GM11168 (cell line): ENCODE data around the gene FBXO24.

ENCODE experiments used
- in situ Hi-C: fragments of 300-500 bp; cut with MboI; formaldehyde crosslinking; loops from one replicate; pipeline ENCODE4 v1.12.0; 2022; ENCODE audit warnings: low sequenced_read_pairs; ENCODE audit not compliant: unreplicated experiment

FBXO24 gene

GRCh38 chr7:100612730-100613390, 26.7 kb downstream of the FBXO24 start:
- in situ Hi-C loops: no loop called here

DNA sequence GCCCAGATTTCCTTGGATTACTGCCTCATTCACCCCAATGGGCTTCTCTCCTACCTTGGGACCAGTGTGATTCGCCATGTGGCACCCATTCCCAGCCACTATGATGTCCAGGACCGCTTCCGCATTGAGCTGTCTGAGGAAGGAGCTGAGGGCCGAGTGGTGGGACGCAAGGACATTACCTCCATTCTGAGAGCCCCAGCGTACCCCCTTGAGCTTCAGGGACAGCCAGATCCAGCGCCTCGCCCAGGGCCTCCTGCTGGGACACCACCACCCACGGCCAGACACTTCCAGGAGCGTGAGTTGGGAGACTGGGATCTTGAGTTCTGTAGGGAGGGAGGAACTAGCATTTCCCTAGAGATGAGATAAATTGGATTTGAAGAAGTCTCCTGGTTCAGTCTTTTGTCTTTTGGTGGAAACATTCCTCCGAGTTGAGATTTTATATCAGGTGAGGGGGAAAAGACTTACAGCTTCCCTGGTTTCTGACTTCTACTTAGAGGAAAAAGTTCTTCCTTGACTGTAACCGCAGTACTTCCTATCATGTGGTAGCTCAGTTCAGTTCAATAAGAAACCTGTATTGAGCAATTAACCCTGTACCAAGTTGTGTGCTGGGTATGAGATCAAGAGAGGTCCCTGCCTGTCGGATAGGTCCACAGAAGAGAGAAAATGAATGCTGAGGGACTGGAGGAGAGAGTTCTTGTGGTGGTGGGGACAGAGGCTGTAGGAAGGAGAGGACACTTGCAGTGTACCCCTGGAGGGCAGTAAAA, 27.5 kb downstream of the FBXO24 start:
- in situ Hi-C loops: no loop called here

GRCh38 chr7:100614308-100614861, 28.3 kb downstream of the FBXO24 start:
- in situ Hi-C loops: no loop called here

- in situ Hi-C loops: no loop called here
Observed at GRCh38 chr7:100620239-100620638, 34.1 kb downstream of the FBXO24 start.

DNA sequence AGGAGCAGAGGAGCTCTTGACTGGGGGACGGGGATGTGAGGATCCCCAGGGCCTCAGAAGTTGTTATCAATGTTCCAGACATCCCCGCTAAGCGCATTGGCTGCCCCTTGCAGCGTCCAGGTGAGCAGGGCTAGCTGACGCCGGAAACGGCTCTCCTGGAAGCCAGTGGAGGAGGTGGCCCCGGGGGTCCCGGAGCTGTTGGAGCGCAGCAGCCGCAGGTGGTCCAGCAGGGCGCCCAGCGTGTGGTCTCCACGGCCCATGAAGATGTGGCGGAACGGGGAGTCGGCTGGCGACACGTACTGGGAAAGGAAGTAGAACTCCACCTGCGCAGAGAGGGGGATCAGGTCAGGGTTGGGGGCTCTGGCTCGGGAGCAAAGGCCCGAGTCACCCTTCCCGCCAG, 34.7 kb downstream of the FBXO24 start:
- in situ Hi-C loops: no loop called here

DNA sequence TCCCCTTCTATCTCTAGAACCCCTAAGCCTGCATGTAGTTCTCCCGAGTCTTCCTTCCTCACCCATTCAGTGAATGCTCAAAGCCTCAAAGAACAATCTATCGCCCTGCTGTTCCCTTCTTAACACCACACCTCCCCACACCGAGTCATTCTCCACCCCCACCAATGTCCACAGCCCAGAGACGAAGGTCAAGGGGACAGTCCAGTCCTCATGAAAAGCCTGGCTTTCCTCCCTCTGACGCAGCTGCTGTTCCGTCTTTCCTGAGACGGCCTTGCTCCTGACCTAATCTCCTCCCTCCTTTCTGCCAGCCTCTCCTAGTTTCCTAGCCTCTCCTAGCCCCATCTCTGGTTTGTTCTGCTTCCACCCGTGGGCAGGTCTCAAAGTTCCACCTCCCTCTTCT, 35.4 kb downstream of the FBXO24 start:
- in situ Hi-C loops: no loop called here

DNA sequence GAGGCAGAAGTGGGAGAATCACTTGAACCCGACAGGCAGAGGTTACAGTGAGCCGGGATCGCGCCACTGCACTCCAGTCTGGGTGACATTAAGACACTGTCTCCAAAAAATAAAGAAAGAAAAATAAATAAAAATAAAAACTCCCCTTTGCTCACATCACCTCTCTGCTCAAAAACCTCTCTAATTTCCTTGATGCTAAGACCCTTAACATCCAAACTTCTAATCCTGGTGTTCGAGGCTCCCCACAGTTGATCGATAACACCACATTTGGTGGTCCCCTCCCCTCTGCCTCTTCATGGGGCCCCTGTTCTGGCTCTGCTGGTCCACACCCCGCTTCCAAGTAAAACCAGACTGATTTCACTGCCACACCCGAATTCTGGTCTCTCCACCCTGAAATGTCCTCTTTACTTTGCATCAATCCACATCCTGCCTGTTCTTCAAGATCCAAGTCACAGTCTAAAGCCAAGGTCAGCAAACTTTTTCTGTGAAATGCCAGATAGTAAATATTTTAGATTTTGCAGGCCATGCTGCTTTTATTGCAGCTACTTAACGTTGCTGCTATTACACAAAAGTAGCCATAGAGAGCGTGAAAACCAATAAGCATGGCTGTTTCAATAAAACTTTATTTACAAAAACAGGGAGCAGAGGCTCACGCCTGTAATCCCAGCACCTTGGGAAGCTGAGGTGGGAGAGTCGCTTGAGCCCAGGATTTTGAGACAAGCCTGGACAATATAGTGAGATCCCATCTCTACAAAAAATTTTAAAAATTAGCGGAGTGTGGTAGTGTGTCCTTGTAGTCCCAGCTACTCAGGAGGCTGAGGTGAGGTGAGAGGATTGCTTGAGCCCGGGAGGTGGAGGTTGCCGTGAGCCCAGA, 38.1 kb downstream of the FBXO24 start:
- in situ Hi-C loops: no loop called here

DNA sequence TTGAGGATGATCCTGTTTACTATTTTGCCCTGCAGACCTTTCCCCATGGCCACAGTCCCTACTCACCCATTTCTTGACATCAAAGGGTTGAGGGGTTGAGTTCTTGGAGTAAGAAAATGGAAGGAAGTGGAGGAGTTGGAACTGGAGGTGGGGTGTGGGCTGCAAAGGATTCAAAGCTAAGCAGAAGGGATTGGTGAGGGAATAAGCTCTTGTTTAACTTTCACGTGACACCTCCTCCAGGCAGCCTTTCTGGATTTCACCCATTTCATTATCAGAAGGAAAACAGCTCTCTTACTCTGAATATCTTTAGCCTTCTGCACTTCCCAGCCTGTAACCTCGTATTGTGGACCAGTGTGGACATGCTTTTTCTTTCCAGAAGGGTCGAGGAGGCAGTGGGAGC, 39.9 kb downstream of the FBXO24 start:
- in situ Hi-C loops: no loop called here

DNA sequence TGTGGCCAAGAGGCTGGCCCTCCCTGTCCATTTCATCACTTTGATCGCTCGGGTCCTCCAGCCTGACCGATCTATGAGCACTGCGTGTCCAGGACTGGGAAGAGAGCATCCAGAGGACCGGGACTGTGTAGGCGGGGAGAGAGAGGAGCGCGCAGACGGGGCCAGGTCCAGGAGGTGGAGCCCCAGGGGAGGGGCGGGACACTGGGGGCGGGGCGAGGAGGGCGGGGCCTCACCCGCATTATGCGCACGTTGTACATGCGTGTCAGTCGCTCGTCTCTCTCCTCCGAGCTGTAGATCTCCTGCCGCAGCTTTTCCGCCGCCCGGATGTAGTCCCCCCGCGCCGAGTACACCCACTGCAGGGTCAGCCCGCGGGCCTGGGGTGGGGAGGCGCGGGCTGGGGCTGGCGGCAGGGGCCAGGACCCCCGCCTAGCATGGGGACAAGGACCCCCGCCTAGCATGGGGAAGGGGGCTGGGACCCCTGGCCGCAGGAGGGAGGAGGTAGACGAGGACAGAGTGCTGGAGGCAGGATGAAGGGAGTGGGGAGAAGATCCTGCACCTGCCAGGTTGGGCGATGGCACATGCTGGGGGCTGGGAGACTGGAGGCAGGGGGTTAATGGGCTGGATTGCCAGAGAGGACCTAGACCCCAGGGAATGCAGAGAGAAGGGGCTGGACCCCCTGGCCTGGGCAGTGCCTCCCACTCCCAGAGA, 40.6 kb downstream of the FBXO24 start:
- in situ Hi-C loops: no loop called here

- in situ Hi-C loops: no loop called here
Observed at GRCh38 chr7:100627238-100627549, 41.1 kb downstream of the FBXO24 start.

- in situ Hi-C loops: no loop called here
Observed at GRCh38 chr7:100629117-100629716, 43.1 kb downstream of the FBXO24 start.

DNA sequence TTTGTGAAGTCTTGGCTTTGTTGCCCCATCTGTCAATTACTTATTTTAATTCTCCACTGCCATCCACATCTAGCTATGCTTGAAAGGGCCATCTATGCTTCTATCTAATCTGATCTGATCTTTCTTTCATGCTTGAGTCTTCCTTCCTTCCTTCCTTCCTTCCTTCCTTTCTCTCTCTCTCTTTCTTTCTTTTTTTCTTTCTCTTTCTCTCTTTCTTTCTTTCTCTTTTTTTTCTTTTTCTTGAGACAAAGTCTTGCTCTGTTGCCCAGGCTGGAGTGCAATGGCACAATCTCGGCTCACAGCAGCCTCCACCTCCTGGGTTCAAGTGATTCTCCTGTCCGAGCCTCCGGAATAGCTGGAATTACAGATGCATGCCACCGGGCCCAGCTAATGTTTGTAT, 43.9 kb downstream of the FBXO24 start:
- in situ Hi-C loops: no loop called here

- in situ Hi-C loops: no loop called here
Observed at GRCh38 chr7:100632951-100633717, 47.0 kb downstream of the FBXO24 start.

DNA sequence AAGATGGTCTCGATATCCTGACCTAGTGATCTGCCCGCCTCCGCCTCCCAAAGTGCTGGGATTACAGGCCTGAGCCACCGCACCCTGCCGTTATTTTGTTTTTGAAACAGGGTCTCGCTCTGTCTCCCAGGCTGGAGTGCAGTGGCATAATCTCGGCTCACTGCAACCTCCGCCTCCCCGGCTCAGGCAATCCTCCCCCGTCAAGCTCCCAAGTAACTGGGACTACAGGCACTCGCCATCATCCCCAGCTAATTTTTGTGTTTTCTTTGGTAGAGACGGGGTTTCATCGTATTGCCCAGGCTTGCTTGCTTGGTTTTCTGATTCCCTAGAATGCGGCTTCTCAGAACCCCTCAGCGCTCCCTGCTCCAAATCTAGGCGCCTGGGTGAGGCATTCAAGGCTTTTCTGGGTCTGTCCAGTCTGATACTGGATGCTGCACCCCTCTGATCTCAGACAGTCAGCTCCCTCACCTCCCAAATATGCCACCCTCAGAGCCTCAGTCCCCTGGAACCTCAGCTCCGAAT, 53.9 kb downstream of the FBXO24 start:
- in situ Hi-C loops: no loop called here

DNA sequence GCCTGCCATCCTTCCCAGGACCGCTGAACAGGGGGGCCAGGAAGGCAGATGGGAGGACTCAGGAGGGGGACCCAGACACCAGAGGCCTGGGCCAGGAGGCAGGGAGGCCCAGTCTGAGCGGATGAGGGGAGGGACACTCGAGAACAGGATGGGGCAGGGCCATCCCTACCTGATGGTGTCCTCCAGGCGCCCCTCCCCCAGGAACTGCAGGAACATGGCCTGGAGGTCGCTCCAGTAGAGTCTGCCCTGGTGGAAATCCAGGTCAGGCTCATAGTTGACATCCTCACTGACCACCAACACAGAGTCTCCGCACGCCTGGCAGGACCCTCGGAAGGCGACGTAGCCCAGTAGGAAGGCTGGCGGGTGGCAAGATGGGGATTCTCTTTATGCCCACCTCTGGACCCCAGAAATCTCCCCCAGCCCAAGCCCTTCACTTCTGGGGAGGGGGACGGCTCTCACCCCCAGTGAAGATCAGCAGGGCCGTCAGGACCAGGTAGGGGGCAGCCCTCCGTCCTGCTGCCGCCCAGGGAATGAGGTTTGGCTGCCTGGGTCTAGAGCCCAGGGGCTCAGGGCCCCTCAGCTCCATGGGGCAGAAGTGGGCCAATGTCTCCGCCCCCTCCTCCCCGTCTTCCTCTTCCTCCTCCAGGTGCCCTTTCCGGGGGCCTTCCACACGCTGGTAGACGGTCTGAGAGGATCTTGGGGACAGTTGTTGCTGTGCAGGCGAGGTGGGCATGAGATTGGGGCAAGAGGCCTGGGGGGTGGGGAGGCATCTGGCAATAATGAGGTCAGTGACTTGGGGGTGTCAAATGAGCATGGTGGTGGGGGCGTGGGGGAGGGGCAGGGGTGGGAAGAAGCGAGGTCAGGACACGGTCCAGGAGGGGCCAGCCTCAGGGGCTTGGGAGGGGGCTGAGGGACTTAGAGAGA, 54.7 kb downstream of the FBXO24 start:
- in situ Hi-C loops: no loop called here

DNA sequence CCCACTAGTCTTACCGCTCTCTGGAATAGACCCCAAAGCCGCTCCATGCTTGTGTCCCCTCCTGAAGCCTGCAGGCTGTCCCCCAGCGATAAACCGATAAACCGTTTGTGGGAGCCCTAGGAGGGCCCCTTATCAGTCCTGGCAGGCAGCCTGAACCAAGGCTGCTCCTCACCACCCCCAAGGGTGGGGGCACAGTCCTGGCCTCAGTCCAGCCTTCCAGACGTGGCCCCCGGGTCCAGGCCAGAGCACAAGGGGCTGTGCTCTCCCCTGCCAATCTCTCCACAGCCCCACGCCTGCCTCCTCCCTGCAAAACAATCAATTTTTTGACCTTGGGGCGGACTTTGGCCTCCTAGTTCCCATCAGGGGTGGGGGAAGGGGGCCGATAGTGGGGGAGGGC, 55.3 kb downstream of the FBXO24 start, which contains the start of gene TFR2:
Gene TFR2 (minus strand): TSS at position 90 of the 397 bp plus-strand sequence. CDS start 43 bp downstream, at position 47.
- in situ Hi-C loops: no loop called here

DNA sequence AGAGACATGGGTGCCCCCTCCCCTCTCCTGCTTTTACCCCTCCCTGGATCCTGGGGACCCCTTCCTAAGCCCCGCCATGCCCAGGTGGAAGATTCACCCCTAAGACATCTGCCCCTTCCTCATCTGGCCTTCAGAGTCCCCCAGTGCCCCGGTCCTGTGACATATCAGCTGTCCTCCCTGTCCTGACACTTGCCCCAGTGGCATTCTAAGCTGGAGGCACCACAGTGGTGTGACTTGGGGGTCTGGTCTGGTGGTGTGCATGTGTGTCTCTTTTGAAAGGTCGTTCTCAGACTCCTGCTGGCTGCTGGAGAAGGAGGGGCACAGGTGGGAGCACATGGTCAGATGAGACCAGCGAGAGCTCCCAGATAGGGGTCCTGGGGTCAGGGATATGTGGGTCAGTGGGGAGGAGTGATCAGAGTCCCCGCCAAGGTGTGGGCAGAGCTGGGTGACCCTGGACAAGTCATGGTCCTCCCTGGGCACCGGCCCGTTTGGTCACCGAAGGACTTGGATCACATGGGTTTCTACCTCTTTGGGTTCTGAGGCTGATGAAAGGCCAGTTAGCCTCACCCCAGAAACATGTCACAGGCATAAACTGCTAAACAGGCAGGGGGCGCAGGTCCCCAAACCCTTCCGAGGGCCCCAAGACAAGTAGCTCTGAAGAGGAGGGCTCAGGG, 55.9 kb downstream of the FBXO24 start:
- in situ Hi-C loops: no loop called here
